Measurements from ENCODE around the gene GCH1.
A peak's percentile ranks its signal among the peaks of the same experiment; 100 is the strongest.
"Not testable (repeated sequence)": the region's sequence is repeated elsewhere in the genome, so short reads cannot be mapped to it uniquely, and the experiment has no call there.

GCH1 gene

GRCh38 chr14:54908190-54908589, 5.6 kb upstream of the GCH1 start:
- no peaks in the 10 kb centered on the region for H3K36me3 ChIP-seq (ENCODE audit: insufficient read depth, insufficient read length, low read length)
- H3K9ac ChIP-seq (ENCODE audit: insufficient read length, low read depth), result no peak overlapping the region
- H3K4me1 ChIP-seq (ENCODE audit: insufficient read depth, insufficient read length), result no peaks in the 10 kb centered on the region
- no peak for DNase-seq (ENCODE audit: low read depth, low spot score)
- H3K9me3 ChIP-seq (ENCODE audit: insufficient read depth, low read length), result no peaks in the 10 kb centered on the region
- H3K4me3 ChIP-seq (ENCODE audit: insufficient read length, low read depth), result no peak overlapping the region
- no peak for TF ChIP-seq SUZ12 (IDR thresholded peaks at IDR 0.05; ENCODE audit: extremely low read depth, insufficient read depth, insufficient read length)
- no peak for TF ChIP-seq ZNF274 (IDR thresholded peaks at IDR 0.05; ENCODE audit: low read depth, low read length)
- no peak for TF ChIP-seq YY1 (IDR thresholded peaks at IDR 0.05; ENCODE audit: insufficient read depth, insufficient read length)
- peaks cover 14% of the 10 kb centered on the region for H3K27me3 ChIP-seq (ENCODE audit: insufficient read depth, insufficient read length)

- DNase-seq (ENCODE audit: low read depth, low spot score), result no peak
- no peak for TF ChIP-seq SUZ12 (IDR thresholded peaks at IDR 0.05; ENCODE audit: extremely low read depth, insufficient read depth, insufficient read length)
- no peak for TF ChIP-seq YY1 (IDR thresholded peaks at IDR 0.05; ENCODE audit: insufficient read depth, insufficient read length)
- no peak for TF ChIP-seq ZNF274 (IDR thresholded peaks at IDR 0.05; ENCODE audit: low read depth, low read length)
- no peak overlapping the region for H3K4me3 ChIP-seq (ENCODE audit: insufficient read length, low read depth)
These were observed 3.4 kb upstream of the GCH1 start for GRCh38 chr14:54906075-54906474.

GRCh38 chr14:54902143-54902520, 494 bp downstream of the GCH1 start:
- H3K9me3 ChIP-seq (ENCODE audit: insufficient read depth, low read length), result no peaks in the 10 kb centered on the region
- H3K36me3 ChIP-seq (ENCODE audit: insufficient read depth, insufficient read length, low read length), result no peaks in the 10 kb centered on the region
- no peak for TF ChIP-seq YY1 (IDR thresholded peaks at IDR 0.05; ENCODE audit: insufficient read depth, insufficient read length)
- no peak for TF ChIP-seq ZNF274 (IDR thresholded peaks at IDR 0.05; ENCODE audit: low read depth, low read length)
- no peak for TF ChIP-seq SUZ12 (IDR thresholded peaks at IDR 0.05; ENCODE audit: extremely low read depth, insufficient read depth, insufficient read length)
- peak overlapping the region; percentile 85 for H3K9ac ChIP-seq (ENCODE audit: insufficient read length, low read depth)
- peak overlapping the region; percentile 71 for H3K4me3 ChIP-seq (ENCODE audit: insufficient read length, low read depth)
- no peaks in the 10 kb centered on the region for H3K4me1 ChIP-seq (ENCODE audit: insufficient read depth, insufficient read length)
- peaks cover 33% of the 10 kb centered on the region for H3K27me3 ChIP-seq (ENCODE audit: insufficient read depth, insufficient read length)
- DNase-seq (ENCODE audit: low read depth, low spot score), result peak; percentile 23

More at GRCh38 chr14:54906075-54906474, 3.4 kb upstream of the GCH1 start:
- Histone ChIP-seq H3K4me1 (ENCODE audit: insufficient read depth, insufficient read length) (no peaks in the 10 kb centered on the region), H3K27me3 (ENCODE audit: insufficient read depth, insufficient read length) (peaks cover 25% of the 10 kb centered on the region), H3K9ac (ENCODE audit: insufficient read length, low read depth) (no peak overlapping the region), H3K36me3 (ENCODE audit: insufficient read depth, insufficient read length, low read length) (no peaks in the 10 kb centered on the region), H3K9me3 (ENCODE audit: insufficient read depth, low read length) (no peaks in the 10 kb centered on the region)

- Histone ChIP-seq H3K4me3 (ENCODE audit: insufficient read length, low read depth) (peak overlapping the region; percentile 71), H3K27me3 (ENCODE audit: insufficient read depth, insufficient read length) (peaks cover 33% of the 10 kb centered on the region), H3K9ac (ENCODE audit: insufficient read length, low read depth) (peak overlapping the region; percentile 85), H3K4me1 (ENCODE audit: insufficient read depth, insufficient read length) (no peaks in the 10 kb centered on the region), H3K36me3 (ENCODE audit: insufficient read depth, insufficient read length, low read length) (no peaks in the 10 kb centered on the region), H3K9me3 (ENCODE audit: insufficient read depth, low read length) (no peaks in the 10 kb centered on the region)
- TF ChIP-seq SUZ12 (IDR thresholded peaks at IDR 0.05; ENCODE audit: extremely low read depth, insufficient read depth, insufficient read length) (no peak), ZNF274 (IDR thresholded peaks at IDR 0.05; ENCODE audit: low read depth, low read length) (no peak), YY1 (IDR thresholded peaks at IDR 0.05; ENCODE audit: insufficient read depth, insufficient read length) (no peak)
- DNase-seq (ENCODE audit: low read depth, low spot score), result no peak
These were observed 1.1 kb downstream of the GCH1 start for GRCh38 chr14:54901380-54902142.

- TF ChIP-seq SUZ12 (IDR thresholded peaks at IDR 0.05; ENCODE audit: extremely low read depth, insufficient read depth, insufficient read length), result no peak
- TF ChIP-seq YY1 (IDR thresholded peaks at IDR 0.05; ENCODE audit: insufficient read depth, insufficient read length), result no peak
- no peak for TF ChIP-seq ZNF274 (IDR thresholded peaks at IDR 0.05; ENCODE audit: low read depth, low read length)
- Histone ChIP-seq H3K9ac (ENCODE audit: insufficient read length, low read depth) (no peak overlapping the region), H3K36me3 (ENCODE audit: insufficient read depth, insufficient read length, low read length) (no peaks in the 10 kb centered on the region), H3K9me3 (ENCODE audit: insufficient read depth, low read length) (no peaks in the 10 kb centered on the region), H3K4me1 (ENCODE audit: insufficient read depth, insufficient read length) (peaks cover 1% of the 10 kb centered on the region), H3K27me3 (ENCODE audit: insufficient read depth, insufficient read length) (peaks cover 28% of the 10 kb centered on the region), H3K4me3 (ENCODE audit: insufficient read length, low read depth) (no peak overlapping the region)
- DNase-seq (ENCODE audit: low read depth, low spot score), result no peak
These were observed 3.1 kb downstream of the GCH1 start for GRCh38 chr14:54899573-54899972.

- not testable (repeated sequence) for H3K4me3 ChIP-seq (ENCODE audit: insufficient read length, low read depth); DNase-seq (ENCODE audit: low read depth, low spot score); H3K4me1 ChIP-seq (ENCODE audit: insufficient read depth, insufficient read length)
These were observed 4.6 kb downstream of the GCH1 start for GRCh38 chr14:54897809-54898555.

GRCh38 chr14:54895683-54896082, 6.9 kb downstream of the GCH1 start:
- Histone ChIP-seq H3K9ac (ENCODE audit: insufficient read length, low read depth) (no peak overlapping the region), H3K4me1 (ENCODE audit: insufficient read depth, insufficient read length) (peaks cover 1% of the 10 kb centered on the region), H3K36me3 (ENCODE audit: insufficient read depth, insufficient read length, low read length) (no peaks in the 10 kb centered on the region), H3K27me3 (ENCODE audit: insufficient read depth, insufficient read length) (peaks cover 5% of the 10 kb centered on the region), H3K9me3 (ENCODE audit: insufficient read depth, low read length) (no peaks in the 10 kb centered on the region), H3K4me3 (ENCODE audit: insufficient read length, low read depth) (no peak overlapping the region)
- TF ChIP-seq ZNF274 (IDR thresholded peaks at IDR 0.05; ENCODE audit: low read depth, low read length) (no peak), SUZ12 (IDR thresholded peaks at IDR 0.05; ENCODE audit: extremely low read depth, insufficient read depth, insufficient read length) (no peak), YY1 (IDR thresholded peaks at IDR 0.05; ENCODE audit: insufficient read depth, insufficient read length) (no peak)
- DNase-seq (ENCODE audit: low read depth, low spot score), result no peak

More at GRCh38 chr14:54897809-54898555, 4.6 kb downstream of the GCH1 start:
- H3K36me3 ChIP-seq (ENCODE audit: insufficient read depth, insufficient read length, low read length); H3K9ac ChIP-seq (ENCODE audit: insufficient read length, low read depth); H3K9me3 ChIP-seq (ENCODE audit: insufficient read depth, low read length): not testable (repeated sequence)
- H3K27me3 ChIP-seq (ENCODE audit: insufficient read depth, insufficient read length), result peaks cover 18% of the 10 kb centered on the region

Measured in NT2/D1 (cell line).